Activated T-cell treated with anti-CD3 and anti-CD28 coated beads for 48 hours (primary cell): ENCODE data around the gene SERPINA5.
"Not testable (repeated sequence)": the region's sequence is repeated elsewhere in the genome, so short reads cannot be mapped to it uniquely, and the experiment has no call there.

Experiments used
- DNase-seq: peaks from one replicate; pipeline ENCODE4 v3.0.0-alpha.2; 2020; ENCODE audit warnings: low read depth

Gene SERPINA5

GRCh38 chr14:94622653-94623421 lies 41.6 kb downstream of the SERPINA5 start:
- no peak for DNase-seq

GRCh38 chr14:94623422-94623809 lies 42.2 kb downstream of the SERPINA5 start:
- no peak for DNase-seq

- DNase-seq: no peak
Measured at GRCh38 chr14:94623856-94624499, 42.8 kb downstream of the SERPINA5 start.

GRCh38 chr14:94624537-94625352 lies 43.5 kb downstream of the SERPINA5 start:
- no peak for DNase-seq

DNA sequence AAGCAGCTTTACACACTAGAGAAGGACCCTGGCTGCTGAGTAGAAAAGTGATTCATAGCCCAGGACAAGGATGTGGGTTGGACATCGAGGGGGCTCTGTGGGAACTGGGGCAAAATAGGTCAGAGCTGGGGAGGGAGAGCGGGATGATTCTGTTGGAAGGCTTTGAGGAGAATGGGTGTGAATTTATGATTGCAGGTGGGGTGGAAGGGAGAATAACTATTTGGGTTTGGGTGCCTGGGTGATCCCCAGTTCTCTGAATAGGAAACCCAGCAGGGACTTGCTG lies 44.1 kb downstream of the SERPINA5 start:
- DNase-seq: no peak

DNA sequence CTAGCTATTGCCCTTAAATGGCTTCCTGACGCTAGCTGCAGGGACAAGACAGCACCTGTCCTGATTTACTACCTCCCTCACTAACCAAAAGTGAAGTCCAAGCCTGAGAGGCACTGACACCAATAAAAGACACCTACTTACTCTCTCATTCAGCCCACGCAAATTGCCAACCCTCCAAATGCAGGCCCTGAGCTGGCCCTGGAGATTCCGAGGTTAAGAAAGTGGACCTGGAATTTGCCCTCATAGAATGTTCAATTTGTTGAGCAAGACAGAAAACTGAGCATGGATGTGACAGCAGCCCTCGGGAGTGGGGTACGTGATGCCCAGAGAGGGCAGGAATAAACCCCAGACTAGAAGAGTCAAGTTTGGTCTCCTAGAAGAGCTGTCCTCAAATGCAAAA lies 47.4 kb downstream of the SERPINA5 start:
- DNase-seq: no peak

DNA sequence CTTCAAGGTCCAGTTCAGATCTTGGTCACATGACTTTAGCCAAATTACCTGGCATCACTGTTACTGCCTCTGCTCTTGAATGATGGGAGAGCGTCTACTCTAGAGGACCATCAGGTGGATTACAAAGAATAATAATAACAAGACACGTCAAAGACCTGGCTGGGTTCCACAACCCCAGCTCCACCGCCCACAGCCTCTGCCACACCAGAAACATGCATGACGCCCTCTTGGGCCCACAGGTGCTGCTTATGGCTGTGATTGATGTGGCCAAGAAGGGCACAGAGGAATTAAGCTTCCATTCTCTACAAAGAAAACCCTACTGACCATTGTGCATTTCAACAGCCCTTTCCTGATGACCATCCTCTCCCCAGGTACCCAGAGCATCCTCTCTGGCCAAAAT lies 49.2 kb downstream of the SERPINA5 start:
- no peak for DNase-seq

DNA sequence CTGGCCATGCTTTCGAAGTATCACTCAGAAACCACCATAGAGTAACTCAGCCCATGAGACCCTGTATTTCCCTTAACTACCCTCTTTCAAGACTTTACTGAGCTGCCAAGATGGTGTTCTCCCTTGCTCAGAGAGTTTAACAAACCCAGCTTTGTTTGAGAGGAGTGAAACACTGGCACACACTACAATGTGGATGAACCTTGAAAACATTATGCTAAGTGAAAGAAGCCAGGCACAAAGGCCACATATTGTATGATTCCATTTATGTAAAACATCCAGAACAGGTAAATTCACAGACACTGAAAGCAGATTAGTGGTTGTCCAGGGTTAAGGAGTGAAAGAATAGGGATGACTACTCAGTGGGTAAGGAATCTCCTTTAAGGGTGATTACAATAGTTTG lies 49.8 kb downstream of the SERPINA5 start:
- DNase-seq: no peak

- no peak for DNase-seq
Measured at GRCh38 chr14:94631536-94632304, 50.5 kb downstream of the SERPINA5 start.

DNA sequence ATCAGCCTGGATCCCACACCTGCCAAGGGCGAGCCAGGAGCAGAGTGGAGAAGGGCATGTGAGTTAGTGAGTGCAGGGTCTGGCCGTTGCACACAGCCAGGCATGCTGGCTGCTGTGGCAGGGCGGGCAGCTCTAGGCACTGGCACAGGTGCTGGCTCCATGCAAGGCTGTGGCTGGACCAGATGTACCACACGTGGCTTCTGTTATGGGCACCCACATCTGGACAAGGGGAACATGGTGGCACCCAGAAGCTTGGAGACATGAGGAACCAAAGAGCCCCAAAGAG lies 51.0 kb downstream of the SERPINA5 start:
- no peak for DNase-seq

DNA sequence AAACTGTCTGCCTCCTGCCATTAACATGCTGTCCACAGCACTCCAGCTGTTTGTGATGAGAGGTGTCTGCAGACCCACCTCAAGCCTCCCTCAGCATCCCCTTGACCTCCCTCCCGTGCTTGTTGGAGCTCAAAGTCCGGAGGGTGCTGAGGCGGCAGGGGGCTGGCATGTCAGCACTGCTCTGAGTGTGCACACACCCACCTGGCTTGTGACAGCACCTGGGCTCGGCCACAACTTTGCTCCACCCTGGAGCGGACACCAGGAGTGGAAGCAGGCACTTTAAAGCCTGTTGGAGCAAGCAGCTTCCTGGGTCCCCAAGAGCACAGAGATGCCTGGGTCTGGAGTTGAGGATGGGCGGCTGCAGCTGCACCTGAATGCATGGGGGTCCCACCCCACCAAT lies 51.9 kb downstream of the SERPINA5 start:
- DNase-seq: no peak

- no peak for DNase-seq
Measured at GRCh38 chr14:94635154-94635553, 53.9 kb downstream of the SERPINA5 start.

DNA sequence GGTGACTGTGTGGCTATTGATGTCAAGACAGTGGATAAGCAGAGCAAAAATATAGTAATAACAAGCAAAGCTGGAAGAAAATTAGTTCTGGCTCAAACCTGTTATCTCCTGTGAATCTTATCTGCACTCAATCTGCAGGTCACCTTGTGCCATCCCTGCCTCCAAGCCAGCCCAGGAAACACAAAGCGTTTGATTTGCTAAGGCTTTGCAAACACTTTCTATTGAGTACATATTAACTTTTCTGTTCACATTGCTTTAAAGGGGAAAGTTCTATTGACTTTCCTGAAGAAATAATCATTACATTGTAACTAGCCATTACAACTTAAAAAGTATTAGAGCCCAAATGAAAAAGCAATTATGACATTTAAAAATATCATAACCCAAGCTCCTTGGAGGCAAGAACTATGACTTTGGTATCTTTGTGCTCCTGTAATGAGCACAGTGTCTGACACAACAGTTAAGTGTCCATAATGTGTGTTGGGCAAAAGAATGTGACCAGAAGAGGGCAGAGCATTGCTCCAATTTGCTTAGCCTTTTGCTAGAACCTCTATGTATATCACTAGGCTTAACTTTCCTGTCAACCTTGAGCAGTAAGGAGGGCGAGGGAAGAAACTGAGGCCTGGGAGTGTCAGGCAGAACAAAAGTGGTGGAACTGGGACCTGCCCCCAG lies 55.7 kb downstream of the SERPINA5 start:
- no peak for DNase-seq

GRCh38 chr14:94637814-94638213 lies 56.6 kb downstream of the SERPINA5 start:
- not testable (repeated sequence) for DNase-seq

GRCh38 chr14:94638339-94638738 lies 57.1 kb downstream of the SERPINA5 start:
- DNase-seq: no peak

- DNase-seq: no peak
Measured at GRCh38 chr14:94638961-94639817, 58.0 kb downstream of the SERPINA5 start.

- DNase-seq: no peak
Measured at GRCh38 chr14:94640721-94641631, 59.8 kb downstream of the SERPINA5 start.

DNA sequence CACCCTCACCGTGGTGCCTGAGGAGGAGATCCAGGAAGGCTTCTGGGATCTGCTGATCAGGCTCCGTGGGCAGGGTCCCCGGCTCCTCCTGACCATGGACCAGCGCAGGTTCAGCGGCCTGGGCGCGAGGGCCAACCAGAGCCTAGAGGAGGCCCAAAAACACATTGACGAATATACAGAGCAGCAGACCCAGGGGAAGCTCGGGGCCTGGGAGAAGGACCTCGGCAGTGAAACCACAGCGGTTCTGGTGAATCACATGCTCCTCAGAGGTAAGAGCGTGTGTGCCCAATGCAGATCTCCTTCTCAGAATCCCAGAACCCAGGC lies 60.4 kb downstream of the SERPINA5 start:
- DNase-seq: no peak
